EH (cell line): ENCODE data around the gene PTH2R.
"Not testable (repeated sequence)": the region's sequence is repeated elsewhere in the genome, so short reads cannot be mapped to it uniquely, and the experiment has no call there.

Experiments used
- DNase-seq: peaks from one replicate; pipeline ENCODE4 v3.0.0-alpha.2; 2015; ENCODE audit warnings: low read depth

Gene PTH2R

DNA sequence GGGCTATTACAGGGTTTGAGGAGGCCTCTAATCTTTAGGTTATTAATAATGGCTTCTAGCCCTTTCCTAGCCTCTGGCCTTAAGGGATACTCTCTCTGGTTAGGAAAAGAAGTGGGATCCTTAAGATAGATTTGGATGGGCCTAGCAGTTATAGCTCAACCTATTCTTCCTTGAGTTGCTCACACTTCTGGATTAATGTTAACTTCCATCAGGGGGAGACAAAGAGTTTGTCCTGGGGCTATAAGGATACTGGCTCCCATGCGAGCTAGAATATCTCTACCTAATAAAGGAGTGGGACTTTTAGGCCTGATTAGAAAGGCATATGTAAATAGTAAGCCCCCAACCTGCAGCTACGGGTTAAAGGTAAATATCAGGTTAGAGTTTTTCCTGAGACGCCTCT is 14.3 kb upstream of the PTH2R start:
- DNase-seq: peak; percentile 10

- not testable (repeated sequence) for DNase-seq
These were observed 9.8 kb upstream of the PTH2R start for GRCh38 chr2:208396796-208397195.

DNA sequence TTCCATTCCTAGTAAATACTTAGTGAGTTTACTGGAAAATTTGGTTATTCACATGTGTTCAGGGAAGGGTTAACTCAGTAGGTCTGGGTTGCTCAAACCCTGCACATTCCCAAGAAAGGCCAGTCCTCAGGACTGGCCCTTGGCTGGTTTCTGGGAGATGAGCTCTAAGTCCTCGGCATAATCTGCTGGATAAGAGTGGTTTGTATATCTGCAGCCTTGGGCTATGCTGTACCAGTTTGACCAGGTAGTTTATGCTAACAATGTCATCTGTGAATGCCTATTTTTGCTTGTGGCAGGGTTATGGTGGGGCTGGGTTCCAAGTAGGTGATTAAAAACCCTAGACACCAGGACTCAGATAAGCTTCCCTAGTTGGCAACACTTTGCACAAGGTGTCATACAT is 7.4 kb upstream of the PTH2R start:
- DNase-seq: no peak

DNA sequence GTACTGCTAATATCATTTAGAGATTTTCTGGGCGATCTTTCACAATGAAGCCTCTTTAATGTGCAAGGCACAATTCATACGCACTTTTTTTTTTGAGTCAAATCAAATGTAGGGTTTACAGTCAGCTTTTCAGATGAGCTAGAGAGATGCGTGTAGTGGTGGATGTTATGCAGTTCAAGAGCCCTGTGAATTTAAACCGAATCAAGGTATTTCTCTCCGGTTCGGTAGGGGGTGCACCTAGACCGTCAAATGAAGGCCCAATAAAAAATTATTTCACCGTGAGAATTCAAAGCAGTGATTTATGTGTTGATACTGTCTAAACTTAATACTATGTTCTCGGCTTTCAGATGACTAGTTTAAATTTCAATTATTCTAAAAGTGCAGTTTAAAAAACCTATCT is 1.1 kb downstream of the PTH2R start:
- DNase-seq: peak; percentile 6

- DNase-seq: no peak
These were observed 7.3 kb downstream of the PTH2R start for GRCh38 chr2:208413931-208414330.

DNA sequence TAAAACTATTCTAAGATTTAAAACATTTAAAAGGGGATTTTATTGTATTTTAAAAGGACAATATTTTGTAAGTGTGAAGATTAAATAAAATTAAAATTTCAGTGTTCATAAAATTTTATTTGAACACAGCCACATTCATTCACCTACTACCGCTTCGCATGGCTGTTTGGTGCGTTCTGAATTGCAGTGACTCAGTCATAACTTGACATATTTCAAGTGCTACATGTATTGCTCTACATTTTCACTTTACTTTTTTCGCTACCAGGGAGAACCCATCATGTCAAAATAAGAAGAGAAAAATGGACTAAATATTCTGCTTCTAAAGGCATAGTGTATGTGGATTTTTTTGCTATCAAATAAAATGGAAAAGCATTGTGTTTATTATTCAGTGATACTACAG is 8.7 kb downstream of the PTH2R start:
- no peak for DNase-seq

GRCh38 chr2:208415897-208416296 is 9.3 kb downstream of the PTH2R start:
- DNase-seq: no peak

GRCh38 chr2:208426412-208427045 is 19.9 kb downstream of the PTH2R start:
- no peak for DNase-seq

GRCh38 chr2:208437755-208438154 is 31.2 kb downstream of the PTH2R start:
- no peak for DNase-seq

DNA sequence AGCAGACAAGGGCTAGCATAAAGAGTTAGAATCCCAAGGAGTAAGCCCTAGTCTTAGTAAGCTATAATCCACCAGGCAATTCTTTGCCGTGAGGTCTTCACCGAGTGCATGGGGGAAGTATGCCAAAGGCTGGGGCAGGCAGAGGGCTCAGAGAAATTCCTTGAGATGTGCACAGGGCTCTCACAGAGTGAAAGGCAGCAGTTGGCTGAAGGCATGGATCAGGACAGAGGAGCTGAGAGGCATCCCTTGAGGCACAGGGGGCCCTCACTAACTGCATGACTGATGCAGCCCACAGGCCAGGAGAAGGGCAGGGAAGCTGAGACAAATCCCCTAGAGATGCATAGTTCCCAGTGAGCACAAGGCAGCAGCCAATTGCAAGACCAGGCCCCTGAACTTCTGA is 34.1 kb downstream of the PTH2R start:
- no peak for DNase-seq

DNA sequence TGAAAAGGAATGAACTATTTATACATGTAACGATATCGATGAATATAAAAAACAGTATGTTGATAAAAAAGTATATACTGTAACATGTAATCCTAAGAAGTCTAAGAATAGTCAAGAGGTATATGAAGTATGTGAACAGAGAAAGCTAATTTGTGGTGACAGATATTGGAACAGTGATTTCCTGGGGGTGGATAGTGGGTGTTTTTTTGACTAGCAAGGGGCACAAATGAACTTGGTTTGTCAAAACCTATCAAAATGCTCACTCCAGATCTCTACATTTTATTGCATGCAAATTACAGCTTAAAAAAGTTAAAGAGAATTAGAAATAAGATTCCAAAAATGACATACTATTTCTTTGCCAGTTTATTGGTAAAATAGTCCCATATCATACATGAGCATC is 35.4 kb downstream of the PTH2R start:
- DNase-seq: no peak

GRCh38 chr2:208447447-208447846 is 40.9 kb downstream of the PTH2R start:
- DNase-seq: not testable (repeated sequence)

GRCh38 chr2:208451061-208451460 is 44.5 kb downstream of the PTH2R start:
- no peak for DNase-seq

DNA sequence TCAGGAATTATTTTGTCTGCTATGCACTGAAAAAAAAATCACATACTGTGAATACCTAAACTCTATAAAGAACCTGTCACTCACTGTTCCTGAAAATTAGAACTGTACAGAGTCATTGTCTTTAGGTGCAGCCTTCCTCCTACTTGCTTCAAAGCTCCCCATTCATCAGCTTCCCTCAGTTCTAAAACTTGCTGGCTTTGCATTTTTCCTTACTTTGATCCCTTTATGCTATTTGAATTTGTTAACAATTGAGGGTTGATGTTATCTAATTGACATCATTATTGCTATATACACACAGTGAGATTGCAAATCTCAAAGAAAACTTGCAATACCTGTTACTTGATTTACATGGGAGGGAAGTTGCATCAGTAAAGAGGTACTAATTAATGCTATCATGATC is 48.3 kb downstream of the PTH2R start:
- no peak for DNase-seq

DNA sequence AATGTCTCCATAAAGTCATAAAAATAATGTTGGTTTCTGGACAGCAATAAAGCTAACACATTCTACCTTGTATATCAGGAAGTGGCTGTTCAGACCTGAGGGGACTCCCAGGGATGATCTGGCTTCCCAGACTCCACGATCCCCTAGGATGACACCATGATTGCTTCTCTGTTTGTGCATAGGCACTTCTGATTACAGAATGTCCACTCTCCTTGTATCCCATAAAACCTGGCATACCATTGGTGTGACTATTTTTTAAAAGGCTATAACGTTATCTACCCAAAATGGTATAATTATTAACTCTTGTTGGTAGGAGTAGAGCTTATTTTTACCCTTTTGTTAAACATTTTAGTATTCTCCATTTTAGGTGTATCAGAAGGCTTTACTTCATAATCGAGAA is 57.1 kb downstream of the PTH2R start:
- no peak for DNase-seq

DNA sequence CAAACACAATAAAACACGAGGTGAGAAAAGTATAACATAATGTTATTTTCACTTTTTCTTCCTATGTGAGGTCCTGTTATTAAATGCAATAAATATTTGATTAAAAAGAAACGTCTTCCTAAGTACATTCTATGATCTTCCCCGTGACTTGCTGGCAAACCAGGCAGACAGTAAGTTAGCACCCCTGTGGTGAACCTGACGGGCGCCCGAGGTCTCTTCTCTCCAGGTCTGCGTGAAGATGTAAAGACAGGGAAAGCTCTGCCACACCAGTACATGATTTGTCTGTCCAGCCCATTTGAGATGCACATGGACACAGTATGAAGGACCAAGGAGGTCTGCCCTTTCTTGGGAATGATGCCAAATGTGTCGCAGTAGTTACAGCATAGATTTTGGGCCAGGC is 57.6 kb downstream of the PTH2R start:
- DNase-seq: no peak

DNA sequence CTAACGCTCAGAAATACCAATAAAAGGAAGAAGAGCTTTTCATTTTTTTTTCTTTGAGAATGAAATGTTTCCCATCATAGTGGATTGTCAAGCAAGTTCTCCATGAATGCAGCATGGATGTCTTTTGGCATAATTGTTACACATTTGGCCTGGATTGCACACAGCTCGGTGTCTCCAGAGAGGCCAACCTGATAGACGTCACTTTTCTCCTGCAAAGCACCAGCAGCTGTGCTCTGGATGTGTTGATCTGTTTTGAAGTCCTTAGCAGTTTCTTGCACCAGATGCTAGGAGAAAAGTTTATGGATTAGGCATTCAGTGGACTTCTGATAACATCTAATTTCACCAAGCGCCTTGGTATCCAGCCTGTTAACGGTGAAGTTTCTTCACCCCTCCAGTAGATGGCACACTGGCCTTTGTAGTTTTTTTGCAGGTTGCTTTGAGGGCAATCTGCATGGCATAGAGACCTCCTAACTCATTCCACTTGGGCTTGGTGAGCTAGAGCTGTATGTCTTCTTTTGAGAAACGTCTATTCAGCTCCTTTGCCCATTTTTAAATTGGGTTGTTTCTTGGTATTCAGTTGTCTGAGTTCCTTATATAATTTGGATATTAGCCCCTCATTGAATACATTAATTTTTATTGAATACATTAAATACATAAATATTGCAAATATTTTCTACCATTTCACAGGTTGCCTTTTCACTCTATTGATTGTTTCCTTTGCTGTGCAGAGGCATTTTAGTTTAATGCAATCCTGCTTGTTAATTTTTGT is 59.7 kb downstream of the PTH2R start:
- peak; percentile 4 for DNase-seq

GRCh38 chr2:208466920-208467298 is 60.3 kb downstream of the PTH2R start:
- peak; percentile 2 for DNase-seq

GRCh38 chr2:208467564-208467963 is 61.0 kb downstream of the PTH2R start:
- DNase-seq: no peak

DNA sequence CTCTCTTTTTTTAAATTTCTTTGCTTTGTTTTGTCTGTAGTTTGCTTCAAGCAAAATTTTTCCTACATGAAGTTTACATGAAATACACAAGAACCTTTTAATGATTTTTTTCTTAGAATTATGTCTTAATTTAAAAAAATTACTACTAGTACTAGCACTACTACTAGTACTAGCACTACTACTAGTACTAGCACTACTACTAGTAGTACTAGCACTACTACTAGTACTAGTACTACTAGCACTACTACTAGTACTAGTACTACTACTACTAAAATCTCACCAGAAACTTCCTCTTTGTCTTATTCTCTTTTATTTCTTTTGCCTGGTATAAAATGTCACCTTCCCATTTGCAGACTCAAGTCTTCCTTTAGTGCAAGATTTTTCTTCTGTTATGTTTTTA is 71.1 kb downstream of the PTH2R start:
- DNase-seq: no peak

- DNase-seq: no peak
These were observed 72.8 kb downstream of the PTH2R start for GRCh38 chr2:208479342-208479741.

- not testable (repeated sequence) for DNase-seq
These were observed 75.4 kb downstream of the PTH2R start for GRCh38 chr2:208481945-208482344.

DNA sequence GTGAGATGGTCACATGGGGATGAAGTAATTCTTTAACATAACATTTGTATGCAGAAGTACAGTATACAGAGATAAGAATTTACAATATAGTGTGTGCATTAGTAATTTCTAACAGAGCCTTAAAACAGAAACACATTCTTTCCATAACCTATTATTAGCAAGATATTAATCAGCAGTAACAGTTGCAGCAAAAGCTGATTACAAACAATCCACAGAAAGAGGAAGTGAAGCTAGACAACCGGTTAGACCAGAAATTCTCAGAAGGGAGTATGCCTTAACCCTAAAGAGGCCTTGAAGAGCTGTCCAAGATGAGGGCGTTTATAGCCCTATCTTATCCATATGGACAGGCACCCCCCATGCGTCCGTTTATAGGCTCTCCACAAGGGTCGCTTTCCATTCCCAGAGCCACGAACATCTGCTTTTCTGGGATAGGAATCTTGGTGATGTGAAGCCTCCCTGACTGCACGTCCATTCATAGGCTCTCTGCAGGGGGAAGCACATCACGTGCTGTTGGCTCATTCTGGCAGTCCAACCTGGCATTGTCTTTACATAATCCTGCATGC is 75.9 kb downstream of the PTH2R start:
- DNase-seq: not testable (repeated sequence)

- DNase-seq: no peak
These were observed 78.8 kb downstream of the PTH2R start for GRCh38 chr2:208485390-208485789.
